ENCODE measurements around the gene CYP4F8.
"Not testable (repeated sequence)": the region's sequence is repeated elsewhere in the genome, so short reads cannot be mapped to it uniquely, and the experiment has no call there.

The CYP4F8 gene

GRCh38 chr19:15672580-15673175 is 57.7 kb downstream of the CYP4F8 start, which contains the start of gene CYP4F12:
TSS of gene CYP4F12 (plus strand) at chr19:15673087. CDS start at chr19:15673530, 443 bp downstream.
- no peak for DNase-seq
- CTCF ChIA-PET: no interaction called here
- H3K9me3 Mint-ChIP-seq: peaks cover 2% of the 10 kb centered on the region
- no peaks in the 10 kb centered on the region for H3K27me3 Mint-ChIP-seq
- no peaks in the 10 kb centered on the region for H3K4me1 Mint-ChIP-seq
- no peaks in the 10 kb centered on the region for H3K36me3 Mint-ChIP-seq
- H3K4me3 Mint-ChIP-seq: no peak within 1 kb of the TSS
- no peak within 1 kb of the TSS for H3K27ac Mint-ChIP-seq

DNA sequence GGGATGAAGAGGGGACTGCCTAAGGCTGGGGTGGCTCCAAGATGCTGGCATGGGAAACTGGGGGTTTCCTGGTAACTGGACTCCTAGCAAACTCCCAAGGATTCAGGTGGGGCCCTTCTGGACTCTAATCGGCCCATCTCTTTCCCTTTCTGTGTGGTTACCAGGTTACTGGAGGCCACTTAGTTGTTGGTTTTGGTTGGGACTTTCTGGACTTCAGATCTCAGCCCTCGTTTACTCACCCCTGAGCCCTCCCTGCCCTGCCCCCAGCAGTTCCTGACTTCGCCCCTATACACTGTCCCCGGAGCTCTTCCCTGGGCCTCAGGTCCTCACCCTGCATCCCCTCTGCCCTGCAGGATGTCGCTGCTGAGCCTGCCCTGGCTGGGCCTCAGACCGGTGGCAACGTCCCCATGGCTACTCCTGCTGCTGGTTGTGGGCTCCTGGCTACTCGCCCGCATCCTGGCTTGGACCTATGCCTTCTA is 58.2 kb downstream of the CYP4F8 start:
- CTCF ChIA-PET: no interaction called here
- Mint-ChIP-seq H3K9me3 (peaks cover 4% of the 10 kb centered on the region), H3K4me1 (no peaks in the 10 kb centered on the region), H3K36me3 (no peaks in the 10 kb centered on the region), H3K4me3 (no peak overlapping the region), H3K27me3 (no peaks in the 10 kb centered on the region), H3K27ac (no peak overlapping the region)
- no peak for DNase-seq

DNA sequence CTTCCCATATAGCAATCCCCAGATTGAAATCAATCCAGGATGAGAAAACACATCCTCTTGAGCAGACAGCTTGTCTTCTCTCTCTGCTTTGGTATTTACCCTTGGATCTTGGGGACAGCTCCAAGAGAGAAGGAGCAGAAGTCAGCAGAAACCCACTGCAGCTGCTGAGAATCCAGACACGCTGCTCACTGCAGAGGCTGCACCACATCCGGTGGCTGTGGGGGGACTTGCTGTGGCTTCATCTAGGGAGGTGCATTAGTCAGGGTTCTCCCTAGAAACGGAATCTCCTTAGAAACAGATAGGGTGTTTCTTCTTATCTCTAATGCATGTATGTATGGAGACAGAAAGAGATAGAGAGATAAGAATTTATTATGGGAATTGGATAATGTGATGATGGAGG is 60.5 kb downstream of the CYP4F8 start:
- no peak overlapping the region for H3K27ac Mint-ChIP-seq
- CTCF ChIA-PET: no interaction called here
- H3K4me3 Mint-ChIP-seq: no peak overlapping the region
- H3K27me3 Mint-ChIP-seq: no peaks in the 10 kb centered on the region
- H3K4me1 Mint-ChIP-seq: no peaks in the 10 kb centered on the region
- H3K9me3 Mint-ChIP-seq: peaks cover 4% of the 10 kb centered on the region
- no peak for DNase-seq
- no peaks in the 10 kb centered on the region for H3K36me3 Mint-ChIP-seq

DNA sequence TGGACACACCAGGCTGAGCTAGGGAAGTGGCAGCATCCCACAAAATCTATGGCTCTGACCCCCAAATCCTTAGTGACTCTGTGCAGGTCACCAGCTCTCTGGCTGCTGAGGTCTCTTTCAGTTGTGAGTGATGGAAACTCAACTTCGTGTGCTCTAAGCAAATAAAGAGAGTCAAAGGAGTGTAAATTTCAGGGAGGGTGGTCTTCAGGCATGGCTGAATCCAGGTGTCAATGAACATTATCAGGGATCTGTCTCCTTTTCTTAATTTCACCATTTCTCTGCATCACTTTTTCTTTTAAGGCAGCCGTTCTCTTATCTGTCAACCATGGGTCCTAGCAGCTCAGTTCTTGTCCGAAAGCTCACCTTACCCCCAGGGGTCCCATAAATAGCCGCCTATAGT is 64.1 kb downstream of the CYP4F8 start:
- CTCF ChIA-PET: no interaction called here
- Mint-ChIP-seq H3K4me1 (no peaks in the 10 kb centered on the region), H3K27me3 (peaks cover 4% of the 10 kb centered on the region), H3K4me3 (no peak overlapping the region), H3K9me3 (peaks cover 4% of the 10 kb centered on the region), H3K36me3 (no peaks in the 10 kb centered on the region), H3K27ac (no peak overlapping the region)
- no peak for DNase-seq

DNA sequence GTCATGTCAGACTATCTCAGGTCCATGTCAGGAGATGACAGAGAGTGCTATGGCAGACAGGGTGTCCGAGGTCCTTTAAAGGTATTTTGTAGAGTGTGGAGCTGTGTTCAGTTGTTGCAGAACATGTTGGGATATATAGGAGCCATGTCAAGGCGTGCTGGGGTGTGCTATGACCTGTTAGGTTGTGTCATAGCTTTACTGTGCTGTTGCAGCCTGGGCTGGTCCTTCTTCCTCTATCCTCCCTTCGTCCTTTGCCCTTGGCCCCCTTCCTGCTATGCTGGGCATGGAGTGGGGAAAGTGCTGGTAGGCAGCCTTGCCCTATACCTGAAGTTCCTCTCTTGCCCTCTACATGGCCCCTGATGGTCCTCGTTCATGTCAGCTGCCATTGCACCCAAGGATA is 64.8 kb downstream of the CYP4F8 start:
- H3K27ac Mint-ChIP-seq, H3K4me1 Mint-ChIP-seq, H3K9me3 Mint-ChIP-seq, CTCF ChIA-PET, DNase-seq, H3K4me3 Mint-ChIP-seq, H3K27me3 Mint-ChIP-seq, H3K36me3 Mint-ChIP-seq: not testable (repeated sequence)

Measured in activated naive CD4-positive, alpha-beta T cell treated with anti-CD3 and anti-CD28 coated beads, Interleukin-2, amount 10 ng/mL, durations not matched to agents 7 days and 5 days (primary cell).